ENCODE results near the gene ACAP3. TPM values are rescaled to one million over a fixed set of nuclear protein-coding genes. Genes with fewer than 3 reads are reported as not detected.
"Not testable (repeated sequence)": the region's sequence is repeated elsewhere in the genome, so short reads cannot be mapped to it uniquely, and the experiment has no call there.

Gene ACAP3
- total and polyA plus RNA-seq, 7 experiments from 2014 or later = 3.2 to 70.8 (median 55.1) TPM

DNA sequence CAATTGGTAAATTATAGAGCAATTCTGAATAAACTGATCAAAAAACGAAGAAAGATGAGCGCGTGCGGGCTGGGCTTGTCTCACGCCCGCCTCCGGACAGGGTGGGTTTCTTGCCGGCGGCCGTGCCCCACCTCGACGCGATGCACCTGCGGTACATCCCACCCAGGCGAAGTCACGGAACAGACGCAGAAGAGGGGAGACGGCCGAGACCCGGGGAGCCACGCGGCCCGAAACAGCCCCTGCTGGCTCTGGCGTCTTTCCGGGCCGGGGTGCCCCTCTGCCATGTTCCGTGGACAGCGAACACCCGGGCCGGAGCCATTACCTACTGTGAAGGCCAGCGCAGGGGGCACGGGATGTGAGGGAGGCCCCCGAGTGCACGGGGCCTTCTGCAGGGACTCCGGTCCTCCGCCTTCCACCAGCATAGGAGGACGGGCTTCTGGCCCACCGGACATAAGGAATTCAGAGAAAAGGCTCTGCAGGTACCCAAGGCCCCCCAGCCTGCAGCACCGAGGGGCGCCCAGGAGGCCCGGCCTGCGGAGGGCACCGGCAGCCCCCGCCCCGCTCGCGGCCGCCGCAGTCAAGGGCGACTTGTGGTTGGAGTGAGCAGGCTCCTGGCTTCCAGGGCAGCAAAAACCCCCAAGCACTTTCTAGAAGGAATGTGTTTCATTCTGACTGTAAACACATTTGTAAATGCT, 53.6 kb downstream of the ACAP3 start:
- Mint-ChIP-seq H3K4me3 (no peak overlapping the region), H3K9me3 (no peaks in the 10 kb centered on the region), H3K27ac (peak overlapping the region in 1 of 9 donors; percentile 44), H3K4me1 (peaks cover 10 to 29% (median 15%) of the 10 kb centered on the region in 7 donors), H3K27me3 (no peaks in the 10 kb centered on the region), H3K36me3 (peaks cover 4 to 20% (median 7%) of the 10 kb centered on the region in 5 donors)
- Histone ChIP-seq H3K36me3 (ENCODE audit: control insufficient read depth in 2 of 3, insufficient read depth in 3 of 3, low read length in 3 of 3) (peaks cover 0 to 42% (median 0%) of the 10 kb centered on the region in 3 experiments), H3K27ac (ENCODE audit: low read depth, low read length) (no peak overlapping the region), H3K27me3 (ENCODE audit: control insufficient read depth in 2 of 2, insufficient read depth in 2 of 2, low read length in 2 of 2) (no peaks in the 10 kb centered on the region), H3K9me3 (ENCODE audit: control insufficient read depth in 2 of 3, low read length in 3 of 3) (no peaks in the 10 kb centered on the region), H3K4me1 (ENCODE audit: control insufficient read depth in 2 of 2, insufficient read depth in 2 of 2, low read length in 2 of 2) (peaks cover 10 to 12% of the 10 kb centered on the region in 2 donors), H3K4me3 (ENCODE audit: low read length) (no peak overlapping the region)
- ChIA-PET CTCF (no interaction called here), POLR2A (no interaction called here)
- intact Hi-C loops (cut with micrococcal nuclease) = loop anchor here in 1 of 2 donors (5.0 kb wide), 1 partner anchor 53 kb away; the partner anchor contains the start of genes ACAP3 and PUSL1
- DNase-seq (no peak), ATAC-seq (no peak)

DNA sequence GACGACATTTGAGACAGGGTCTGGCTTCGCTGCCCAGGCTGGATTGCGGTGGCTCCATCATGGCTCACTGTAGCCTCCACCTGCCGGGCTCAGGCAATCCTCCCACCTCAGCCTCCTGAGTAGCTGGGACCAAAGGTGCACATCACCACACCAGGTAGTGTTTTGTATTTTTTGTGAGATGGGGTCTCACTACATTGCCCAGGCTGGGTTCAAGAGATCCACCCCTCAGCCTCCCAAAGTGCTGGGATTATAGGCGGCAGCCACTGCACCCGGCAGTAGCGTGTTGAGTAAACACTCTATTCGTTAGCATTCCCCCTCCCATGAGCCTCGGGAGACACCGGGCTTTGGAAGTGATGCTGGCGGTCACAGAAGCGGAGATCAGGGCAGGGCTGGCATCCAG, 54.4 kb downstream of the ACAP3 start:
- no peak overlapping the region for H3K4me3 ChIP-seq (ENCODE audit: low read length)
- ChIA-PET CTCF (no interaction called here), POLR2A (no interaction called here)
- Mint-ChIP-seq H3K27ac (peak overlapping the region in 4 of 9 donors; percentile 16 to 82 (median 62)), H3K4me3 (peak overlapping the region in 1 of 10 donors; percentile 6), H3K4me1 (peaks cover 8 to 29% (median 15%) of the 10 kb centered on the region in 7 donors), H3K36me3 (peaks cover 4 to 20% (median 7%) of the 10 kb centered on the region in 5 donors), H3K27me3 (no peaks in the 10 kb centered on the region), H3K9me3 (no peaks in the 10 kb centered on the region)
- H3K27me3 ChIP-seq (ENCODE audit: control insufficient read depth in 2 of 2, insufficient read depth in 2 of 2, low read length in 2 of 2) = no peaks in the 10 kb centered on the region
- H3K36me3 ChIP-seq (ENCODE audit: control insufficient read depth in 2 of 3, insufficient read depth in 3 of 3, low read length in 3 of 3) = peaks cover 0 to 38% (median 0%) of the 10 kb centered on the region in 3 experiments
- H3K9me3 ChIP-seq (ENCODE audit: control insufficient read depth in 2 of 3, low read length in 3 of 3) = no peaks in the 10 kb centered on the region
- DNase-seq (no peak), ATAC-seq (no peak)
- no peak overlapping the region for H3K27ac ChIP-seq (ENCODE audit: low read depth, low read length)
- peaks cover 10 to 12% of the 10 kb centered on the region in 2 donors for H3K4me1 ChIP-seq (ENCODE audit: control insufficient read depth in 2 of 2, insufficient read depth in 2 of 2, low read length in 2 of 2)
- intact Hi-C loops (cut with micrococcal nuclease) = loop anchor here in 1 of 2 donors (5.0 kb wide), 1 partner anchor 54 kb away; the partner anchor contains the start of genes ACAP3 and PUSL1

DNA sequence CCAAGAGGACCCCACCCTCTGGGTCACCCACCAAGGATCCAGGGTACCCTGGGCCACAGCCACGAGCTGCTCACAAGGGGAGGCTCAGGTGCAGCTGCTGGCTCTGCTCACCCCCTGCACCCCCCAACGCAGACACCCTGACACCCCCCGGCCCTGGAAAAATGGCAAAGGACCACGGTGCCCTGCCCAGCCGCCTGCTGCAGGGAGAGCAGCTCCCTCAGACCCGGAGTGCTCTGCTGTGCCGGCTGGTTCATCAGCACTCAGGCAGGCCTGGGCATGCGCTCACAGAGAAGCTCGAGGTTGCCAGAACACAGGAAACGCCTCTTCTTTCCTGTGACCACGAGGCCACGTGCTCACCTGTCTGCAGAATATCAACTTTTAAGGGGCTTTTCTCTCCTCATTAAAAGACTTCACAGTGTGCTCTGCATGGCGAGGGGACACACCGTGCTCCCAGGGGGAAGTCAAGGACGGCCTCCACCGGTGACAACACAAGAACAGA, 56.9 kb downstream of the ACAP3 start:
- H3K27ac Mint-ChIP-seq = peak overlapping the region; percentile 40 to 96 (median 91)
- H3K27me3 Mint-ChIP-seq = peaks cover 0 to 3% (median 0%) of the 10 kb centered on the region in 5 donors
- peak; percentile 95 for ATAC-seq

DNA sequence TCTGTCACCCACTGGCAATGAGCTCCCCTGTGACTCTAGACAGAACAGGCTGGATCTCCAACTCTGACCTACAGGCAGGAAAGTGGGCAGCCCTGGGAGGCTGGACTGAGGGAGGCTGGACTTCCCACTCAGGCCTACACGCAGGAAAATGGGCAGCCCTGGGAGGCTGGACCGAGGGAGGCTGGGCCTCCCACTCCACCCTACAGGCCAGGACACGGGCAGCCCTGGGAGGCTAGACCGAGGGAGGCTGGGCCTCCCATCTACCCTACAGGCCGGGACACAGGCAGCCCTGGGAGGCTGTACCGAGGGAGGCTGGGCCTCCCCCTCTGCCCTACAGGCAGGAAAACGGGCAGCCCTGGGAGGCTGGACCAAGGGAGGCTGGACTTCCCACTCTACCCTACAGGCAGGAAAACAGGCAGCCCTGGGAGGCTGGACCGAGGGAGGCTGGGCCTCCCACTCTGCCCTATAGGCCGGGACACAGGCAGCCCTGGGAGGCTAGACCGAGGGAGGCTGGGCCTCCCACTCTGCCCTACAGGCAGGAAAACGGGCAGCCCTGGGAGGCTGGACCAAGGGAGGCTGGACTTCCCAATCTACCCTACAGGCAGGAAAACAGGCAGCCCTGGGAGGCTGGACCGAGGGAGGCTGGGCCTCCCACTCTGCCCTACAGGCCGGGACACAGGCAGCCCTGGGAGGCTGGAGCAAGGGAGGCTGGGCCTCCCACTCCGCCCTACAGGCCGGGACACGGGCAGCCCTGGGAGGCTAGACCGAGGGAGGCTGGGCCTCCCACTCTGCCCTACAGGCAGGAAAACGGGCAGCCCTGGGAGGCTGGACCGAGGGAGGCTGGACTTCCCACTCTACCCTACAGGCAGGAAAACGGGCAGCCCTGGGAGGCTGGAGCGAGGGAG, 59.5 kb downstream of the ACAP3 start:
- CTCF ChIA-PET; H3K9me3 ChIP-seq (ENCODE audit: control insufficient read depth in 2 of 3, low read length in 3 of 3); intact Hi-C loops (cut with micrococcal nuclease); H3K27me3 Mint-ChIP-seq; DNase-seq; H3K4me3 ChIP-seq (ENCODE audit: low read length); H3K36me3 ChIP-seq (ENCODE audit: control insufficient read depth in 2 of 3, insufficient read depth in 3 of 3, low read length in 3 of 3); H3K36me3 Mint-ChIP-seq; ATAC-seq; H3K27ac ChIP-seq (ENCODE audit: low read depth, low read length); H3K27ac Mint-ChIP-seq; H3K4me3 Mint-ChIP-seq; H3K9me3 Mint-ChIP-seq; H3K27me3 ChIP-seq (ENCODE audit: control insufficient read depth in 2 of 2, insufficient read depth in 2 of 2, low read length in 2 of 2): not testable (repeated sequence)
- POLR2A ChIA-PET = interaction anchor here (1.3 kb wide), 1 partner anchor 17 kb away, joined by 4 read pairs; no protein-coding TSS in a partner anchor
- H3K4me1 Mint-ChIP-seq = peaks cover 3 to 29% (median 11%) of the 10 kb centered on the region in 7 donors
- H3K4me1 ChIP-seq (ENCODE audit: control insufficient read depth in 2 of 2, insufficient read depth in 2 of 2, low read length in 2 of 2) = peaks cover 10 to 12% of the 10 kb centered on the region in 2 donors

More for the DNA sequence above, 56.9 kb downstream of the ACAP3 start:
- peak in 8 of 9 donors; percentile 39 to 79 (median 67) for DNase-seq
- no peaks in the 10 kb centered on the region for H3K27me3 ChIP-seq (ENCODE audit: control insufficient read depth in 2 of 2, insufficient read depth in 2 of 2, low read length in 2 of 2)
- peak overlapping the region; percentile 14 for H3K4me3 ChIP-seq (ENCODE audit: low read length)
- intact Hi-C loops (cut with micrococcal nuclease) = loop anchor here (1.0 to 5.0 kb wide), 4 partner anchors 20 to 129 kb away; partner anchors contain the start of genes ACAP3 (in 1 of the 2), PUSL1 (in 1 of the 2) and UBE2J2 (in 1 of the 2)
- peaks cover 10 to 12% of the 10 kb centered on the region in 2 donors for H3K4me1 ChIP-seq (ENCODE audit: control insufficient read depth in 2 of 2, insufficient read depth in 2 of 2, low read length in 2 of 2)
- POLR2A ChIA-PET = interaction anchor here (0.9 to 1.4 kb wide), 6 partner anchors 10 to 363 kb away, joined by 3 to 7 read pairs (median 3); partner anchors contain the start of genes B3GALT6, SDF4 and UBE2J2
- CTCF ChIA-PET = interaction anchor here (0.9 to 1.6 kb wide), 4 partner anchors 40 to 129 kb away, joined by 3 to 10 read pairs (median 4); no protein-coding TSS in a partner anchor
- peak overlapping the region; percentile 69 for H3K27ac ChIP-seq (ENCODE audit: low read depth, low read length)
- H3K4me3 Mint-ChIP-seq = peak overlapping the region; percentile 33 to 82 (median 74)
- no peaks in the 10 kb centered on the region for H3K9me3 Mint-ChIP-seq
- H3K36me3 ChIP-seq (ENCODE audit: control insufficient read depth in 2 of 3, insufficient read depth in 3 of 3, low read length in 3 of 3) = peaks cover 0 to 28% (median 0%) of the 10 kb centered on the region in 3 experiments
- peaks cover 4 to 29% (median 11%) of the 10 kb centered on the region in 7 donors for H3K4me1 Mint-ChIP-seq
- peaks cover 0 to 15% (median 6%) of the 10 kb centered on the region in 5 donors for H3K36me3 Mint-ChIP-seq
- H3K9me3 ChIP-seq (ENCODE audit: control insufficient read depth in 2 of 3, low read length in 3 of 3) = no peaks in the 10 kb centered on the region

DNA sequence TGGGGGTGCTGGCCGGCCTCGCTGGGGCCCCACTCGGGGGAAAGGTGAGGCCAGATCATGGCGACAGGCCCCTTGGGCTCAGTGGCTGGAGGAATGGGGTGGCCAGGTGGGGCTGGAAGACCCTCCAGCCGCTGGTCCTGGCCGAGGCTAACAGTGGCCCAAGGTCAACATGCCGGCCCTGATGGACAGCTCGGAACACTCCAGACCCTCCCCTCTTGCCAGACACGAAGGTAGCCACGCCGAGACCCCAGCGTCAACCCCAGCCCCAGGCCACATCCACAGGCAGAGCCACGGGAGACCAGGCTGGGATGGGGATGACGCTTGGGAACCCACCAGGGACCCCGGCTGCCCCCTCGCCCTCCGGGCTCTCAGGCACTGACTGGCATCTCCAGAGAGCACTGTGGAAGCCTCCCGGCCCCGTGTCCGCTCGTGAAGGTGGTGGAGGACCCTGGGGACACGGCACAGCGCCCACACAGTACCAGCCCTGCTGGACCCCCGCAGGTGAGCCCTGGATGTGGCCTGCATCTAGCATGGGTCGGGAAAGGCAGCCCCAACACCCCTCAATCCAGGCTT, 60.3 kb downstream of the ACAP3 start:
- H3K36me3 Mint-ChIP-seq = no peaks in the 10 kb centered on the region
- CTCF ChIA-PET = no interaction called here
- DNase-seq = no peak
- ATAC-seq = no peak
- POLR2A ChIA-PET = interaction anchor here (0.6 to 1.3 kb wide), 2 partner anchors 16 to 29 kb away, joined by 4 to 5 read pairs; no protein-coding TSS in a partner anchor
- H3K4me1 ChIP-seq (ENCODE audit: control insufficient read depth in 2 of 2, insufficient read depth in 2 of 2, low read length in 2 of 2) = peaks cover 10 to 12% of the 10 kb centered on the region in 2 donors
- no peak overlapping the region for H3K27ac ChIP-seq (ENCODE audit: low read depth, low read length)
- no peak overlapping the region for H3K4me3 ChIP-seq (ENCODE audit: low read length)
- no peaks in the 10 kb centered on the region for H3K9me3 ChIP-seq (ENCODE audit: control insufficient read depth in 2 of 3, low read length in 3 of 3)
- no peaks in the 10 kb centered on the region for H3K36me3 ChIP-seq (ENCODE audit: control insufficient read depth in 2 of 3, insufficient read depth in 3 of 3, low read length in 3 of 3)
- no peak overlapping the region for H3K27ac Mint-ChIP-seq
- no peaks in the 10 kb centered on the region for H3K27me3 ChIP-seq (ENCODE audit: control insufficient read depth in 2 of 2, insufficient read depth in 2 of 2, low read length in 2 of 2)
- H3K9me3 Mint-ChIP-seq = no peaks in the 10 kb centered on the region
- peaks cover 0 to 4% (median 0%) of the 10 kb centered on the region in 5 donors for H3K27me3 Mint-ChIP-seq
- intact Hi-C loops (cut with micrococcal nuclease) = no loop called here
- H3K4me3 Mint-ChIP-seq = no peak overlapping the region
- H3K4me1 Mint-ChIP-seq = peaks cover 0 to 21% (median 11%) of the 10 kb centered on the region in 7 donors
